ENCODE measurements around the gene SELP. TPM values are rescaled to one million over a fixed set of nuclear protein-coding genes. Genes with fewer than 3 reads are reported as not detected.
A peak's percentile ranks its signal among the peaks of the same experiment; 100 is the strongest.

The SELP gene
- total RNA-seq, 2 donors from 2014 or later: 13.7 to 16.7 TPM

GRCh38 chr1:169550294-169550693 lies 79.6 kb downstream of the SELP start:
- peak in 1 of 2 donors; percentile 53 for TF ChIP-seq CTCF (IDR thresholded peaks at IDR 0.05)
- no peak for DNase-seq (ENCODE audit: low spot score)
- no peak overlapping the region for H3K4me3 ChIP-seq
- no peaks in the 10 kb centered on the region for H3K36me3 ChIP-seq
- no peaks in the 10 kb centered on the region for H3K9me3 ChIP-seq
- no peaks in the 10 kb centered on the region for H3K4me1 ChIP-seq
- no peaks in the 10 kb centered on the region for H3K27me3 ChIP-seq
- no peak overlapping the region for H3K27ac ChIP-seq

GRCh38 chr1:169548282-169548681 lies 81.6 kb downstream of the SELP start:
- Histone ChIP-seq H3K9me3 (no peaks in the 10 kb centered on the region), H3K4me3 (no peak overlapping the region), H3K27ac (no peak overlapping the region), H3K4me1 (no peaks in the 10 kb centered on the region), H3K36me3 (no peaks in the 10 kb centered on the region), H3K27me3 (no peaks in the 10 kb centered on the region)
- TF ChIP-seq CTCF (IDR thresholded peaks at IDR 0.05): no peak
- no peak for DNase-seq (ENCODE audit: low spot score)

GRCh38 chr1:169546087-169546995 lies 83.6 kb downstream of the SELP start:
- no peaks in the 10 kb centered on the region for H3K9me3 ChIP-seq
- no peak overlapping the region for H3K27ac ChIP-seq
- H3K36me3 ChIP-seq: no peaks in the 10 kb centered on the region
- H3K27me3 ChIP-seq: no peaks in the 10 kb centered on the region
- TF ChIP-seq CTCF (IDR thresholded peaks at IDR 0.05): peak; percentile 59 to 85
- no peak overlapping the region for H3K4me3 ChIP-seq
- no peak for DNase-seq (ENCODE audit: low spot score)
- no peaks in the 10 kb centered on the region for H3K4me1 ChIP-seq

- Histone ChIP-seq H3K27ac (no peak overlapping the region), H3K36me3 (no peaks in the 10 kb centered on the region), H3K4me1 (no peaks in the 10 kb centered on the region), H3K9me3 (no peaks in the 10 kb centered on the region), H3K4me3 (no peak overlapping the region), H3K27me3 (no peaks in the 10 kb centered on the region)
- no peak for DNase-seq (ENCODE audit: low spot score)
- no peak for TF ChIP-seq CTCF (IDR thresholded peaks at IDR 0.05)
Observed at GRCh38 chr1:169545472-169545871, 84.5 kb downstream of the SELP start.

- Histone ChIP-seq H3K27me3 (no peaks in the 10 kb centered on the region), H3K9me3 (no peaks in the 10 kb centered on the region), H3K4me1 (no peaks in the 10 kb centered on the region), H3K36me3 (no peaks in the 10 kb centered on the region), H3K4me3 (no peak overlapping the region), H3K27ac (no peak overlapping the region)
- TF ChIP-seq CTCF (IDR thresholded peaks at IDR 0.05): no peak
- no peak for DNase-seq (ENCODE audit: low spot score)
Observed at GRCh38 chr1:169538998-169539871, 90.7 kb downstream of the SELP start.

Other genes with a start within 250 kb of the SELP start
- gene CCDC181, start 202.7 kb downstream of the SELP start, total RNA-seq: 1 to 10 TPM in 1 of 2 donors, under 1 TPM in 1; 0.37 to 1.9 TPM
- 10 to 100 TPM; 23.5 to 24.1 TPM for gene SLC19A2, start 144.2 kb downstream of the SELP start, total RNA-seq
- 10 to 100 TPM in 1 of 2 donors, 1 to 10 TPM in 1; 4.9 to 55.5 TPM for gene F5, start 43.6 kb downstream of the SELP start, total RNA-seq
- gene SELL, start 81.5 kb upstream of the SELP start, total RNA-seq: 1 to 10 TPM in 1 of 2 donors, under 1 TPM in 1; 0.74 to 2.2 TPM
- under 1 TPM; 0.11 to 0.94 TPM for gene SELE, start 104.0 kb upstream of the SELP start, total RNA-seq
- 1 to 10 TPM; 4.0 to 5.7 TPM for gene METTL18, start 164.8 kb upstream of the SELP start, total RNA-seq

Data from right atrium auricular region (tissue), 2 donors.